8988T (cell line): ENCODE results near the gene ABCC4.

Source experiments
- DNase-seq: peaks from one replicate; pipeline ENCODE4 v3.0.0; 2011

Gene ABCC4

DNA sequence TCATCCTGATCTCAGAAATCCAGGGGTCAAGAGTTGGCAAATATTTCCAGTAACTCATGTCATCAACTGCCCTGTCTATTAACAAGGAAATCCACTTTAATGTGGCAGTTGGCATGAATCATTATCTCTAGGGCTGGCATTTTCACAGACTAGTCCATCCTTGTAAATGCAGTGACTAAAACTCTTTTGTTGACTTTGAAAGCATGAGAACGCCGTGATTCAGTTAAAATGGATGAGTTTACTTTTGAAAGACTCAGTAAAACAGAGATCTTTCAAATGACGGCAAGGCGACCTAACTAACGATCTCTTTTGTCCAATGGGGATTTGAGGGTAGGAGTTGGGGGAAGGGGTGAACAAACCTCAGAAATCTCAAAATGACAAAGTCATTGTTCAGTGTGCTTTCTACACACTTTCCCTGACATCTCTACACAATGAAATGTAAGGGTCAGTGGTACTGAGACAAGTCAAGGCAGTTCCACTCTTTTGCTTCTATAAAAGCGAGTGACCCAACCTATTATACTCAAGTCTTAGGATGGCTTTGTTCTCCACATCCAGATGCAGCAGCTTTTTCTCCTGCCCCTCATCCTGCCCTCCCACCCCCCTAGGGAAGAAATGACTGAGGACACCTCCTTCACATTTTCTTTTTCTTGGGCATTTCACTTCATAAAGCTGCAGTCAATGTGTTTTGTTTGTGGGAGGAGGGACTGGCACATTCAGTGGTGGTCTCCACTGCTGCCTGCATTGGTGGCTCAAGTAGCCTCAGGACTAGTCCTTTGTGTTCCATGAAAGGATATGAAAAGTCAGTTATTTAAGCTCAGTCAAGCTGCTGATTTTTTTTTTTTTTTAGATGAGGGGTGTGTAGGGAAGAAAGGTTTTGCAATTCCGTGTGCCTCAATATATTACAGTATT, 200.5 kb downstream of the ABCC4 start:
- no peak for DNase-seq

DNA sequence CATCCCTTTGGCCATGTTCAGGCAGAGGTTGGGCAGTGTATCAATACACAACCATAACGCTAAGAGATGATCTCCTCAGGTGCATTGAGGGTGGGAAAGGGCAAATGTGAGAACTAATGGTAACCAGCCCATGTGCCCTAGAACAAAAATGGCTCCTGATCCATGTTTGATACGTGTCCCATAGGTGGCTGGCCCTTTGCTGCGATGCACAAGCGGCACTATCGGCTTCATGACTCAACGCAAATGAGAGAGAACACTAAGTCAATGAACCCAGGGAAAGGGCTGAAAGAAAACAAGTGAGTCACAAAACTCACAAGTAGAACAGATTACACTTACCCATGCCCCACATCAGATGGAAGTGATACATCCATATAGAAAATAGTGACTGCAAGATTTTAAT, 201.7 kb downstream of the ABCC4 start:
- no peak for DNase-seq

DNA sequence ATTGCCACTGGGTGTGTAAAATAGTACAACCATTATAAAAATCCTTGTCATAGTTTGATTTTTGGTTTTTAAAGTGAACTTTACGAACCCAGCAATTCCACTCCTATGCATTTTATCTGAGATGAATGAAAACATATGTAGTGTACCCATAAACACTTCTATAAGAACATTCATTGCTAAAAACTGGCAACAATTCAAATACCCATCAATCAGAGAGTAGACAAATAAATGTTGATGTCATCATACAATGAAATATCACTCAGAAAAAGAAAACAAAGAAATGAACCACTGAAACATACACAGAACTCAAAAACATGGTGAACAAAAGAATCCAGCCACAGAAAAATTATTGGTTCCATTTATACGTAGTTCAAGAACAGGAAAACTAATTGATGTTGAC, 202.3 kb downstream of the ABCC4 start:
- DNase-seq: no peak

DNA sequence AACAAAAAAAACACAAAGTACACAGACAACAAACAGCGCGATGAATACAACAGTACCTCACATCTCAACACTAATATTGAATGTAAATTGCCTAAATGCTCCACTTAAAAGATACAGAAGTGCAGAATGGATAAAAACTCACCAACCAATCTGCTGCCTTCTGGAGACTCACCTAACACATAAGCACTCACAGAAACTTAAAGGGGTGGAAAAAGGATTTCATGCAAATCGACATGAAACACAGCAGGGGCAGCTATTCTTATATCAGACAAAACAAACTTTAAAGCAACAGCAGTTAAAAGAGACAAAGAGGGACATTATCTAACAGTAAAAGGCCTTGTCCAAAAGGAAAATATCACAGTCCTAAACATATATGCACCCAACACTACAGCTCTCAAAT, 209.5 kb downstream of the ABCC4 start:
- DNase-seq: no peak

DNA sequence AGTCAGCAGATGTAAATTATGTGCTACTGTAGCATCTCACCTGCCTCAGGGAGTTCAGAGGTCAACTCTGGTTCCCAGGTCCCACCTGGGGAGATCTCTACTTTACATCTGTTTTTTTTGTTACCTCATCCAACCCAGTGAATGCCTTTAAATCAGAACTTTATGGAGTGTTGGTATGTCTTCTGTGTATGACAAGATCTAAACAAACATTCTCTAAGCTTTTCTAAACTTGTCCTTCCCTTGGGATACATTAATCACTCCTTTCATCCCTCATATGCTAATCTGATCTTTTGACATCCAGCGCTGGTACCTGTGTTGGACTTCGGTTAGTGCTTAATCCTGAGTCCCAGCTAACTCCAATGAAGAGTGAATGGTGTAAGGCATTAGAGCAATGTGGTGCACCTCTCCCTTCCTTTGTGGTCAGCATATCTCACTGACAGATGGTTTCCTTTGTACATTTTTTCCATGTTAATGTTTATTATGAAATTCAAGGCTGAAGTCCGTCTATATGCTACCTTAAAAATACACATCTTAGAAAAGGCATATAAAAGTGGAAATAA, 213.4 kb downstream of the ABCC4 start:
- no peak for DNase-seq

DNA sequence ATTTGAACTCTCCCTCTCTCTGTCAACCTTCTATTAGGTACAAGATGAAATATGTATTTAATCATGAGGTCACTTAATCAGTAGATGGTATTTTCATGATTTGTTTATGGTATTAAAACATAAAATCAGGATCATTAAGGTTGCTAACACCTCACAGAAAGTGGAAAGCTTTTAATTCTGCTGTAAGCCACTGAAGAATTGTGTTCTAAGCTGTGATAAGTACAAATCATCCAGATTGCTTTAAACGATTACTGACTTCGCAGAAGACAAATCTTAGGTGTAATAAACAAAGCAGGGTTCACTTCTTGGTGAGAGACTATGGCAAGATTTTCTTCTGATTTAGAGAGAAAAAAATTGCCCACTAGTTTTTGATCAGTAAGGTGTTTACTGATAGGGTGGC, 214.5 kb downstream of the ABCC4 start:
- DNase-seq: no peak

DNA sequence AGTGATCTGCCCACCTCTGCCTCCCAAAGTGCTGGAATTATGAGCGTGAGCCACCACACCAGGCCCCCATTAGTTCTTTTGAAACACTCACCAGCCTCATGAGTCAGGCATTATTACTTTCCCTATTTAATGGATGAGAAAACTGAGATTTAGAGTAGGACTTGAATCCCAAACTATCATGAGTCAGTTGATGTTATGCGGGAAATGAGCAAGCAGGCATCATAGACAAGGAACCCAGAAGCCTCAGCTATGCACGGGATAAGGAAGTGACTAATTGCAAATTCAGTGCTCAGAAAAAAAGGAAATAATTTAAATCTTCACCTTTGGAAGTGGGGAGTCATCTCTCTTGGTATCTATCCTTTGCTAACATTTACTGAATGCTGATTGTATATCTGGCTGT, 217.5 kb downstream of the ABCC4 start:
- no peak for DNase-seq

DNA sequence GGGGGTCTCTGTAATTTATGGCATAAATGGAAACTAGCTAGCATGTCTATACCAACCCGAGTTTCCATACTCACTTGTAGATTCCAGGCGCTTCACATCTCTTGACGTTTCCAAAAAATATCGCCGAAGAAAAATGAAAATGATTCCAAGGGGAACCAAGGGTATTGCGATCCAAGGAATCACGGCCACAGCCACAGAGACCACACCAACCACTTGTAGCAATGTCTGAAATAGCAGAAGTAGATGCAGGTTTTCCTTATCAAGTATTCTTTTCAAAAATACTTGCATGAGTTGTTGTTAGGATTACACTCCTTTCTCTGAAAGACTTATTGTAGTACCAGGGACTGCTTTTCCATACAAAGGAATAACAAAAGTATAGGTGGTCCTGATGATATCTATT, 218.2 kb downstream of the ABCC4 start:
- no peak for DNase-seq

DNA sequence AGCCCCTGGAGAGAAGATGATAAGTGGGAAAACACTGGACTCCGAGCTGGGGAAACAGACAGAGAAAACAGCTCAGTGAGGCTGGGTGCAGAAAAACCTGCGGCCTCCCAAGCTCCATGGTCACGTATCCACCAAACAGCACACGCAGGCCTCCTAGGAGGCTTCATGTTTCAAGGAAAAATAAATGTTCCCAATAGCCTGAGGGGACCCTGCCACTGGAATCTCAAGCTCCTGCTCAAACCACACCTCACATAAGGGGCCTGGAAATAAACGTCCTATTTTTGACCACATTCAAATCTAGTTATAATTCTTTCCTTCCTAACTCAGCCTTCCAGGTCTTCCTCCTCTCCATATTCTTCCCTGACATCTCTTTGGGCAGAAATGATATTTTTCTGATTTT, 225.7 kb downstream of the ABCC4 start:
- DNase-seq: no peak

DNA sequence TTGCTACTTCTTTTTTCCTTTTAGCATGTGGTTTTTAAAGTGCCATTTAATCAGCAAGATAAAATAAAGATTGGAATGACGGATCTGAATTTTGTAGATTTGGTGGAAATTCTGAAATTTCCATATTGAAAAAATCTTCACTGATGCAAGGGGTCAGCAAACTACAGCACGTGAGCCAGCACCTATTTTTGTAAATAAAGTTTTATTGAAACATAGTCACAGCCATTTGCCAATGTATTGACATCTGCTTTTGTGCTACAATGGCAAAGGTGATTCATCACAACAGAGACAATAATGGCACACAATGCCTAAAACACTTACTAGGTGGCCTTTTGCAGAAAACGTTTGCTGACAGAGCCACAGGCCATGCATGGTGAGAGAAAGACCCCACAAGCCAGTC, 226.4 kb downstream of the ABCC4 start:
- no peak for DNase-seq

DNA sequence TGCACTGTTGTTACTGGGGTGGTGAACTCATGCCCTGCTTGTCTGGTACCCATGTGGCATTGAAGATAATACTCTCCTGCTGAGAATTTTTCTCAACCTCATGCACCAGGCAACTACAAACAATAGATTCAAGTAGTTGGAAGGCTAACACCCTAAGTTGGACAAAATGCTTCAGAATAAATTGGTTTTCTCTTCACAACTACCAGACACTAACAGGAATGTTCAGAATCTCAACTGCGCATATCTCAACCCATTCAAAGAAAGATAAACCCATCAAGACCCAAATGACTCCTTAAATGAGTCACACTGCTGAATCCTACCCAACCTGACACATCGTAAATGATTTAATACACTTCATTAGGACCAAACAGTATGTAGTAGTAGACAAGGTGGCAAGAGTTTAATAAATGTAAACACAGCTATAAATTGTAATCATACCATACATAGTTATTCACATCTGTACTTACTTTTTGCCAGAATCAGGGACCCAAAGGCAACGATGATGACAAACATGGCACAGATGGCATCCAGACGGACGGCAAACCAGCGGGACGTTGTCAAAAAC, 227.4 kb downstream of the ABCC4 start:
- DNase-seq: no peak

DNA sequence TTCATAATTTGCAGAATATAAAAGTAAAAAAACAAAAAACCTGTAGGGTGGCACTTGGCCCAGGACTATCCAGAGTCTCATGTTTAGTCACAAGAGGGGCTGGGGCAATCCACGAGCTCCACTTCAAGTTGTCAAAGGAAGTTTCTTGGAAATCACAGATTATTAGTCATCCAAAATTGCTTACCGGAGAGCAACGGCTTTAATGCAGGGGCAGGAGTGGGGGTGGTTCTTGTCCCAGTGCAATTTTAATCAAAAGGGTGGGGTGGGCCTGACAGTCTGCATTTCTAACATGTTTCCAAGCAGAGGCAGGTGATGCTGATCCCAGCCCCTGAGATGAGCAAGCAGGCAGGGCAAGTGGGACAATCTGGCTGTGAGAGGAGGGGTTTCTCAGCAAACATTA, 233.9 kb downstream of the ABCC4 start:
- no peak for DNase-seq

DNA sequence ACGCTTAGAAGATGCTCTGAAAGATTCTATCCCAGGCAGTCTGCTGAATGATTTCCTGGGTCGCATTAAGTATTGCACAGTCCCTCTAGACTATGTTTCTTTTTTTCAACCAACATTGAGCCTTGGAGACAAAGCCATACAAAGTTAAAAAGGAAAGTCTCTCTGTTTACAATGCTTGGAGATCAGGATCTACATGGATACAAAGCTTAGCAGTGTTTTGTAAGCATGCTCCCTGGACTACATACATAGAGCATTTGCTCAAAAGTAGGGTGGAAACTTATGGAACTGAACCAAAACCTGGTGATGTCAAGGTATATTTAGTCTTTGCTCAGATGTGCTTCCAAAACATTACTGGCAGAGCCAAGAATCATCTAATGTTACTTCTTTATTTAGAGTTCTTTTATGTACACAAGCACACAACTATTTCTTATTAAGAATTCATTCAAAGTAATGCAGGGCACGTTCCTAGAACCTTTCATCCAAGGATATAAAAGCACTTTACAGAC, 241.2 kb downstream of the ABCC4 start:
- DNase-seq: no peak

DNA sequence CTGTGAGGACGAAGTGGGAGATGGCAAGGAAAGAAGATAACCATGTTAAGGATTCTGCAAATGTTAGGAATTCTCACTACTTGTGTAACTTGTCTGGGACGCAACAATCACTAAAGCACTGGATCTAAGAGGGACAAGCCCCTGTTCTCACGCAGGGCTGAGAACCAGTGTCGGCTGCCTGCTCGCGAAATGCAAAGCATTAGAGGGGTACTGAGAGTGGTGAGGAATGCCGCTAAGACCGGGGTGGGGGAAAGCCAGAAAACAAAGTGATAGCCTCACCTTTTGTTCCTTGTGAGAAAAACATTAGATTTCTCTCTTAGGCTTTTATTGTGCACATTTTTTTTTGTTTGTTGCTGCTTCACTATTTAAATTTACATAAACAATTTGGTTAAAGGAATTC, 241.9 kb downstream of the ABCC4 start:
- DNase-seq: no peak

DNA sequence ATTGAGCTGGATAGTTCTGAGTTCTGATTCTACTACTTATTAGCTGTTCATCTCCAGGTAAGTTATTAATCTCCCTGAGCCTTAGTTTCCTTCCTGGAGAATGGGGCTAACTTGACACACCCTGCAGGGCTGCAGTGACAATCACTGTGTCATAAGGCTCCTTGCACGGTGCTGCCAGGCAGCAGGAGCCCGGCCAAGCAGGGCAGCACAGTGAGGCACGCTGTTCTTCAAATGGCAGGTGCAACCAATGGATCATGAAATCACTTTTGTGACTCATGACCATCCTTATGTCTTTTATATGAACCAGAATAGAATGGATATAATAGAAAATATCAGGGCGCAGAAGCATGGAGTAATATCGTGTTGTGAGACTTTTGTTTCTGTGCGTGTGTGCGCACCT, 242.6 kb downstream of the ABCC4 start:
- no peak for DNase-seq

DNA sequence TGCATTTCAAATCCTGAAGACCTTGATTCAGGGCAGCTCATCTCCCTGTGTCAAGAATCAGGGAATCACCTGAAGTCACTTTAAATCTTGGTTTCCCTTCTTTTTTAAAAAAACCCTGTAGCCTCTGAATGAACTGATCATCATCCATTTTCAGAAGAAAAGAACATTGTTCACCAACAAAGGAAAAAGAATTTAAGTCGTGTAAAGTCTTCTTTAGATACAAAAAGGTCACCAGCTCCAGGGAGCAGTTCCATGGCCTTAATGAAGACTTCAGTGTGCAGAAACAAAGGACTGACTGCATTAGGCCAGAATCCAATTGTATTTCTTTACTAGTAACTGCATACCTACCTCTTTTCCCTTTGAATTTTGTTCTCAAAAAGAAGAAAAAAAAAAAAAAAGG, 245.0 kb downstream of the ABCC4 start:
- no peak for DNase-seq

DNA sequence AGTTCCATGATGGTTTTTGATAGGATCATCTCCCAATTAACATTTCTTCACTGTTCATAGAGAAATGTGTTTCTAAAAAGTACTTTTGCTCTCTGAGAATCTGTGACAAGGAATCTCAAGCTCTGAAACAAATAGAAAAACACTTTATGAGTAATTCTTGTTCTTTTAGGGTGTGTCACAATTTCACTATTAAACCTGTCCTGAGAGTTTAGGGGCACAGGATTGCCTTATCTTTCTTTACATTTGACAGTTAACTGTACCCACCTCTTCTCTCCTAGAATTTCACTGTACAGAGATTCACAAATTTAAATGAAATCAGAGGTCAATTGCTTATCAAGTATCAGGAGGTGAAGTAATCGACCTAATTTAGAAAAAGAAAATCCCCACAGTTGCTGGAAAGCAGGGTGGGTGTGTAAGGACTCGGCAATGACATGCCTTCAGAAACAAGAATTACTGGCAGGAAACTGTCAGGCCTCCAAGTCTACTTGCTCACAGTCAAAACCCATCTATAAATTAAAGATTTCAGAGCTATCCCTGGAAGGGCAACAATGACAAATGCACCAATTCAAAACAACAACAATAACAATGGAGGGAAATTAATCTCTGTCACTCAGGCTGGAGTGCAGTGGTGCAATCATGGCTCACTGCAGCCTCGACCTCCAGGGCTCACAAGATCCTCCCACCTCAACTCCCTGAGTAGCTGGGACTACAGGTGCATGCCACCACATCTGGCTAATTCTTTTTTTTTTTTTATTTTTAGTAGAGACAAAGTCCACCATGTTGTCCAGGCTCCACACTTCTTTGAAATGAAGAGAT, 250.2 kb downstream of the ABCC4 start:
- no peak for DNase-seq

DNA sequence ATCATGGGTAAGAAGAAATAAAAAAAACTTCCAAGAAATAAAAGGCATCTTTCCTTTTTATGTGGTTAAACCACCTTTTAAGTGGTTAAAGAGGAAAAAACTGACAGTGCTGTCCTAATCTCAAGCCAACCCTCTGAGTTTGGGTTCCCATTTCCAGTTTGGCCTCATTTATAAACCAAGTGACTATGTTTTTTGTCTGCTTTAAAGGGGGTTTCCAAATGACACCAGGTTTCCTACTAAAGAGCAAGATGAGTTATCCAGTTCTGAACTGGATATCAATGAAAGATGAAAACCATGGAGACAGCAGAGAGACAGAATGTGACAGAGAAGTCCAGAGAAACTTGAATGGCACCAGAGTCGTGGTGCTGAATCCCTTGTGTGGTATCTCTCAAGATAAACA, 251.5 kb downstream of the ABCC4 start:
- no peak for DNase-seq

DNA sequence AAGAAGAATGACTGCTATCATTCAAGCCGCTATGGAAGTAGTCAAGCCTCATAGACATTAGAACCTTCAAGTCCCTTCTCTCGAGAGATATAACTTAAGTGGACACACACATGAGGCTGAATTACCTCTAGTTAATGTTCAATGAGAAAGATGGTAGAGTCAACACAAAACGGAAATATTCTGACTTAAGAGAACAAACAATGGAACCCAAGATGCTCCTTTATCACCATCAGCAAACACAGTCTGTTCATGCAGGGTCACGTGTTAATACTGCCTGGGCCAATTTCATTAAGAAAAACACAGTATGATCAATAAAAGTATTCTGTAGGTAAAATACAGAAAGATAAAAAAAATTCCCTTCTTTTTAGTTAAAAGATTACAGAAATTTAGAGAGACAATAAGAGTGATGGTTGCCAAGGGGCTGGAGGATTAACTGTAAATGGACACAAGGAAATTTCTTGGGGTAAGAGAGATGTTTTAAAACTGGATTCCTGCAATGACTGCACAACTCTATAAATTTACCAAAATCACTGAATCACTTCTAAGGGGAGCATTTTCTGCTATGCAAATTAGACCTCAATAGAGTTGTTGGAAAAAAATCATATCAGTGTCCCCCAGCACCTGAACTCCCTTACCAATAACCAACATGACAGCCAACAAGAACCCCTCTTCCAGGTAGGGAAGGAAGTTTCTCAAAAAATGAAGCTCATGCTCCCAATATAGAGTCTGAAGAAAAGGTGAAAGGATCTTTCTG, 256.6 kb downstream of the ABCC4 start:
- no peak for DNase-seq

DNA sequence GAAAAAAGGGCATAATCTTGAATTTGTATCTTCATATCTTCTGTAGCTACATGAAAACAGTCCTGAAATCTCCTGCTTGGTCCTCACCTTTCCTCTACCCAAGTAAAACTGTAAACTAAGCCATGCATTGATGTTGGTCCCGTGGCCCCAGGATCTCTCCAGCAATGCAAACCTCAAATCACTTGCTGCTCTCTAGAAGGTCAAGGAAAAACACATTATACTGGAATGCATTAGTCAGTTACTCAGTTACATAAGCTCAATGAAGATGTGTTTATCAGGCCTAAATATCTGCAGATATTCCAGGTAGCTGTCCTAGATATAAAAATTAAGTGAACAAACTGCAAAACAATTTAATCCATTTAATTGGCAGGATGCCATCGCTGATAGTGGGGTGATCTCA, 261.8 kb downstream of the ABCC4 start:
- DNase-seq: no peak

DNA sequence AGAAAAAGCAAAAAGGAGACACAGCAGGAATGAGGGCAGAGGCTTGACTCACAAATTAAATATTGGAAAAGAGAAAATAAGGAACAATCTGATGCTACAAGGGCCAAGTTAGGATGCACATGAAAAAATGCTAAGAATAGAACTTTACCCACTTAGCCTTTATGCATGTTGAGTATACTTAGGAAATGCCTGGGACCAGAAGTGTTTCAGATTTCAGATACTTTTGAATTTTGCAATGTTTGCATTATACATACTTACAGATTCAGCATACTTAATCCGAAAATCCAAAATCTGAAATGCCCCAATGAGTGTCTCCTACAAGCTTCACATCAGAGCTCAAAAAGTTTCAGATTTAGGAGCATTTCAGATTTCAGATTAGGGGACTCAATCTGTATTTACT, 262.3 kb downstream of the ABCC4 start:
- no peak for DNase-seq

DNA sequence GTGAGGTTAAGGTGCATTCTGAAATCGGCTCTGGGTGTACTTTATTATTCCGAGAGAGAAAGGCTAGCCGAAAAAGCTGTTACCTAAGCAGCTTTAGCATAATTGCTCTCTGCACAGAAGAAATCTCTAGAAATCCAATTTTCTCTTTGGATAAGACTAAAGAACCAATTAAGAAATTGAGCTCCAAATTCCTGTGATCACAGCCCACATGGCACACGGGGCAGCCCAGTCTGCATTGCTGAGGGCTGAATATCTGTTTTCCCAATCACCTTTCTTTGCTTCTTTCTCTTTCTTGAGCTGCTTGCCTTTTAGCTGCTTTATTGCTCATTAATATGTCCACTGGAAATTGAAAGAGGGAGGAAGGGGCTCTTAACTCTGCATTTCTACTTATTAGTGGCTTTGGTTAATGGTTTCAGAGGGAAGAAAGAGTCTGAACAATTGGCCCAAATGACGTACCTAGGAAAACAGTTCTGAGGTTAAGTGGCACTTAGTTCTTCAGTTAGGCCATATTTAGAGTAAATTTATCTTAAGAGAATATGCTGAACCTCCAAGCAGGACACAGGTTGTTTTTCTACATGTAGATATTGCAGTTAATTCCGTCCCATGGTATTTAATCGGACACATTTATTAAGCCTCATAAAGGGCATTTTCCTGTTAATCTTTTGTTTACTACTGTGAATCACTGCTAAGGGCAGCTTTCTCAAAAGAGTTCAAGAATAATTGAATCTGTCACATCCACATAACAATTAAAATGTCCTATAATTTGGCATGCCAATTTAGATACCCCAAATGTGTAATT, 265.7 kb downstream of the ABCC4 start:
- no peak for DNase-seq
